K562 (cell line): ENCODE measurements around the gene MYBPH. TPM values are rescaled to one million over a fixed set of nuclear protein-coding genes. Genes with fewer than 3 reads are reported as not detected.
A peak's percentile ranks its signal among the peaks of the same experiment; 100 is the strongest.

Source experiments
- ATAC-seq: fragments of 200-7000 bp; cut with Tn5 transposase; 3 replicates; pipeline ENCODE4 v1.9.1; 2020; ENCODE audit warnings: moderate library complexity
- BruUV-seq: library from RNA; stranded (reverse); fragments of 400-500 nt; replicated peaks from 2 replicates; lab custom pipeline; 2021; lab: Mats Ljungman, UMichigan
- CTCF ChIA-PET: fragments of 300-600 bp; formaldehyde crosslinking; extraction: SDS; loops from one replicate; lab custom pipeline; 2021; ENCODE audit warnings: low intra/inter-chr PET ratio; lab: Yijun Ruan, JAX
- POLR2A ChIA-PET: fragments of 300-600, 350-650 bp; sonication (Branson Sonifier 250); formaldehyde crosslinking; extraction: SDS; loops from one replicate; lab custom pipeline; 2021; ENCODE audit warnings: antibody characterized with exemption, inconsistent platforms; lab: Yijun Ruan, JAX
- DNase-seq, 4 experiments: peaks; one replicate each; pipeline versions ENCODE4 v3.0.0 to v3.0.0-alpha.2; 2011 to 2018; ENCODE audit warnings: low spot score in 3 of 4, mixed read lengths in 3 of 4; ENCODE audit errors: extremely low read depth in 1 of 4
- FAIRE-seq: peaks from 2 replicates; lab custom pipeline; 2011; peaks lifted over from hg19 to GRCh38; lab: Jason Lieb, UNC
- H2AFZ ChIP-seq: 2 replicates; pipeline ENCODE4 v1.6.0; 2011; ENCODE audit warnings: low read depth, low read length, control low read depth, inconsistent platforms
- H3K27ac ChIP-seq: fragments of 200-600 bp; 3 replicates; pipeline ENCODE4 v1.8.0; 2011; ENCODE audit warnings: low read depth, mild to moderate bottlenecking, control low read depth, inconsistent platforms, low read length, moderate library complexity, mixed read lengths; ENCODE audit errors: extremely low read depth
- H3K27me3 ChIP-seq, 2 experiments: fragments of 300-600 bp in 1 of 2; 2 replicates in 1 of 2; 3 replicates in 1 of 2; pipeline versions ENCODE4 v1.6.0 to v1.8.0; 2011; ENCODE audit warnings: inconsistent platforms in 2 of 2, low read length in 2 of 2, mild to moderate bottlenecking in 1 of 2, mixed read lengths in 1 of 2, moderate library complexity in 1 of 2; ENCODE audit not compliant: control insufficient read depth in 2 of 2, insufficient read depth in 2 of 2
- H3K36me3 ChIP-seq: fragments of 300-600 bp; 3 replicates; pipeline ENCODE4 v1.8.0; 2011; ENCODE audit warnings: mild to moderate bottlenecking, low read length, inconsistent platforms; ENCODE audit not compliant: control insufficient read depth, insufficient read depth
- H3K4me1 ChIP-seq, 2 experiments: fragments of 200-600 bp in 1 of 2; replicated peaks in 1 of 2; 2 replicates in 1 of 2; 3 replicates in 1 of 2; pipeline versions ENCODE4 v1.5.1 to v1.8.0; 2011; ENCODE audit warnings: inconsistent platforms in 2 of 2, low read length in 2 of 2, mild to moderate bottlenecking in 1 of 2, mixed read lengths in 1 of 2, moderate library complexity in 1 of 2; ENCODE audit not compliant: control insufficient read depth in 2 of 2, insufficient read depth in 2 of 2
- H3K4me2 ChIP-seq: 2 replicates; pipeline ENCODE4 v1.6.1; 2011; ENCODE audit warnings: low read length, control low read depth, inconsistent platforms, mixed read lengths; ENCODE audit not compliant: insufficient read depth
- H3K4me3 ChIP-seq: fragments of 200-600 bp; sonication (generic), shearing (Covaris generic); 2 replicates; pipeline ENCODE4 v1.5.1; 2016; ENCODE audit warnings: control low read depth, inconsistent platforms
- H3K79me2 ChIP-seq: fragments of 200-600 bp; 3 replicates; pipeline ENCODE4 v1.8.0; 2011; ENCODE audit warnings: low read length, inconsistent platforms; ENCODE audit not compliant: control insufficient read depth, insufficient read depth
- H3K9ac ChIP-seq, 2 experiments: 2 replicates each; pipeline versions ENCODE4 v1.6.0 to v1.6.1; 2011; ENCODE audit warnings: low read depth in 2 of 2, low read length in 2 of 2, control low read depth in 1 of 2, inconsistent platforms in 1 of 2, mild to moderate bottlenecking in 1 of 2, mixed read lengths in 1 of 2; ENCODE audit not compliant: insufficient read depth in 1 of 2
- H3K9me1 ChIP-seq: one replicate; pipeline ENCODE4 v1.6.0; 2011; ENCODE audit warnings: inconsistent platforms, mild to moderate bottlenecking, low read length, moderate library complexity; ENCODE audit not compliant: control insufficient read depth, insufficient read depth
- H3K9me3 ChIP-seq: replicated peaks from 2 replicates; pipeline ENCODE4 v1.5.1; 2011; ENCODE audit warnings: low read depth, low read length, inconsistent platforms; ENCODE audit not compliant: control insufficient read depth, insufficient read depth
- H4K20me1 ChIP-seq: replicated peaks from 2 replicates; pipeline ENCODE4 v1.6.1; 2011; ENCODE audit warnings: low read length, inconsistent platforms, mixed read lengths; ENCODE audit not compliant: control insufficient read depth, insufficient read depth
- CBX8 ChIP-seq: fragments of 200-600 bp; sonication (generic); IDR thresholded peaks from 2 replicates; pipeline ENCODE4 v1.6.1; 2012; ENCODE audit warnings: borderline replicate concordance, mixed run types, low read depth, mild to moderate bottlenecking, moderate library complexity, mixed read lengths, low read length, control low read depth, inconsistent platforms; ENCODE audit not compliant: poor library complexity, severe bottlenecking; ENCODE audit errors: extremely low read depth
- CEBPB ChIP-seq: fragments of 450-650 bp; IDR thresholded peaks from 2 replicates; pipeline ENCODE4 v1.6.1; 2016; ENCODE audit warnings: missing genetic modification characterization, missing compliant biosample characterization
- FOSL1 ChIP-seq: fragments of 200-800 bp; sonication (Bioruptor generic); conservative IDR thresholded peaks from 2 replicates; pipeline ENCODE4 v1.6.1; 2016; ENCODE audit warnings: missing genetic modification characterization, missing compliant biosample characterization
- MEIS2 ChIP-seq: fragments of 450-650 bp; IDR thresholded peaks from 2 replicates; pipeline ENCODE4 v1.6.1; 2014; ENCODE audit warnings: mild to moderate bottlenecking; ENCODE audit not compliant: partially characterized antibody
- POLR2A ChIP-seq: fragments of 450-650 bp; conservative IDR thresholded peaks from 2 replicates; pipeline ENCODE4 v1.6.1; 2016
- POLR3G ChIP-seq: IDR thresholded peaks from 2 replicates; pipeline ENCODE4 v1.6.1; 2011; ENCODE audit not compliant: insufficient read length, insufficient replicate concordance; ENCODE audit errors: extremely low read depth
- WGBS: fragments of 100-300 bp; shearing (Covaris generic); methylation state at CpG from one replicate; pipeline ENCODE4 v1.1.6; 2016; ENCODE audit warnings: low coverage, mixed read lengths; ENCODE audit not compliant: insufficient coverage; ENCODE audit errors: missing lambda C conversion rate; 5-methylcytosine and 5-hydroxymethylcytosine counted together
- in situ Hi-C: fragments of 300-500 bp; cut with MboI; formaldehyde crosslinking; loops from 4 replicates; pipeline ENCODE4 v1.15.0; 2018; ENCODE audit warnings: inconsistent platforms, mixed read lengths
- intact Hi-C: fragments of 100-400 bp; cut with micrococcal nuclease; formaldehyde crosslinking; loops from 2 replicates; pipeline ENCODE4 v1.14.2; 2022
- polyA plus RNA-seq, 8 experiments: library from polyadenylated mRNA; depleted of rRNA in 4 of 8; stranded (reverse) in 5 of 8; unstranded in 3 of 8; fragments of >200 nt; fragmentation: Nextera tagmentation in 2 of 8; fragmentation: Illumina TruSeq in 1 of 8; extraction: Ambion mirVana in 2 of 8; extraction: Trizol in 1 of 8; gene quantifications; 2 replicates each; pipeline versions ENCODE4 v1.2.1 to v1.2.3, GENCODE V29; 2011 to 2014; ENCODE audit warnings: inconsistent platforms in 1 of 8, missing spikeins in 1 of 8
- total RNA-seq, 7 experiments: library from RNA; depleted of rRNA in 6 of 7; stranded (reverse); fragments of >200 nt in 6 of 7; fragmentation: Illumina TruSeq in 2 of 7; extraction: Trizol in 2 of 7; gene quantifications; 2 replicates each; pipeline versions ENCODE4 v1.2.1 to v1.2.3, GENCODE V29; 2011 to 2021; ENCODE audit warnings: low replicate concordance in 1 of 7
- TF ChIP-seq, protein P1 (sequence below): fragments of 250-450 bp; sonication (Bioruptor Pico); IDR thresholded peaks from 2 replicates; pipeline ENCODE4 v1.5.1; 2021; ENCODE audit warnings: mild to moderate bottlenecking

The MYBPH gene
- total and polyA plus RNA-seq, 9 of the 15 experiments (the other 6 are each of a cell fraction or from before 2014, with no cell fraction given) = 0.13 TPM; not detected in 8

GRCh38 chr1:203152158-203153034 lies 23.2 kb downstream of the MYBPH start:
- Histone ChIP-seq H3K36me3 (no peaks in the 10 kb centered on the region), H3K27ac (no peak overlapping the region), H3K4me1 (no peaks in the 10 kb centered on the region; a peak in 2 of 5 replicates), H3K4me3 (no peak overlapping the region), H3K27me3 (peaks cover 28 to 72% of the 10 kb centered on the region in 2 experiments), H3K79me2 (no peaks in the 10 kb centered on the region), H3K4me2 (no peak overlapping the region), H4K20me1 (peaks cover 15% of the 10 kb centered on the region), H2AFZ (no peak overlapping the region), H3K9me1 (no peaks in the 10 kb centered on the region), H3K9ac (0 out of 4 replicates have a peak overlapping the region, but pooled peaks of 1 of the 2 experiments have one; percentile 27), H3K9me3 (no peaks in the 10 kb centered on the region)
- no peak for ATAC-seq
- TF ChIP-seq MEIS2 (no peak), FOSL1 (tag) (0 out of 2 replicates have a peak, but pooled peaks have one; percentile 8), CBX8 (no peak), POLR3G (no peak), CEBPB (tag) (peak; percentile 57), POLR2A (no peak)
- TF ChIP-seq, protein P1, sequence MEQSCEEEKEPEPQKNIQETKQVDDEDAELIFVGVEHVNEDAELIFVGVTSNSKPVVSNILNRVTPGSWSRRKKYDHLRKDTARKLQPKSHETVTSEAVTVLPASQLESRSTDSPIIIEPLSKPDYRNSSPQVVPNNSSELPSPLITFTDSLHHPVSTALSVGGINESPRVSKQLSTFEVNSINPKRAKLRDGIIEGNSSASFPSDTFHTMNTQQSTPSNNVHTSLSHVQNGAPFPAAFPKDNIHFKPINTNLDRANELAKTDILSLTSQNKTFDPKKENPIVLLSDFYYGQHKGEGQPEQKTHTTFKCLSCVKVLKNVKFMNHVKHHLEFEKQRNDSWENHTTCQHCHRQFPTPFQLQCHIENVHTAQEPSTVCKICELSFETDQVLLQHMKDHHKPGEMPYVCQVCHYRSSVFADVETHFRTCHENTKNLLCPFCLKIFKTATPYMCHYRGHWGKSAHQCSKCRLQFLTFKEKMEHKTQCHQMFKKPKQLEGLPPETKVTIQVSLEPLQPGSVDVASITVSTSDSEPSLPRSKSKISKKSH (CRISPR knock-in tag) = no peak
- no peak for FAIRE-seq
- no TSS peak for BruUV-seq
- in situ Hi-C loops = no loop called here
- 1% methylated on average over 9 of the region's 10 CpGs for WGBS
- POLR2A ChIA-PET = interaction anchor here (0.6 to 2.4 kb wide), 5 partner anchors 10 to 39 kb away, joined by 3 to 7 read pairs (median 4); no protein-coding TSS in a partner anchor
- no peak for DNase-seq
- CTCF ChIA-PET = no interaction called here
- intact Hi-C loops = no loop called here
